Uterus (tissue), 4 donors: Measurements from ENCODE around the gene ELP2. TPM values are rescaled to one million over a fixed set of nuclear protein-coding genes. Genes with fewer than 3 reads are reported as not detected.
"Not testable (repeated sequence)": the region's sequence is repeated elsewhere in the genome, so short reads cannot be mapped to it uniquely, and the experiment has no call there.

ENCODE experiments used
- DNase-seq, 2 donors: peaks; one replicate each; pipeline ENCODE4 v3.0.0-alpha.2; 2019 to 2020
- H3K27ac ChIP-seq, 2 donors: fragments of 200-600 bp; sonication (generic); 1 replicate in 1 of 2; 2 replicates in 1 of 2; pipeline ENCODE4 v1.5.1; 2016 to 2018
- H3K27me3 ChIP-seq, 2 donors: fragments of 200-600 bp; sonication (generic); one replicate each; pipeline ENCODE4 v1.5.1; 2018 to 2019; ENCODE audit warnings: control low read depth in 1 of 2
- H3K36me3 ChIP-seq, 2 donors: fragments of 200-600 bp; sonication (generic); one replicate each; pipeline ENCODE4 v1.5.1; 2019; ENCODE audit warnings: control low read depth in 1 of 2
- H3K4me1 ChIP-seq, 2 donors: fragments of 200-600 bp; sonication (generic); one replicate each; pipeline ENCODE4 v1.5.1; 2018 to 2019; ENCODE audit warnings: control low read depth in 1 of 2
- H3K4me3 ChIP-seq, 2 donors: fragments of 200-600 bp; sonication (generic); 1 replicate in 1 of 2; 2 replicates in 1 of 2; pipeline ENCODE4 v1.5.1; 2018 to 2019; ENCODE audit warnings: mild to moderate bottlenecking in 1 of 2
- H3K9me3 ChIP-seq, 2 donors: fragments of 200-600 bp; sonication (generic); one replicate each; pipeline ENCODE4 v1.5.1; 2019; ENCODE audit warnings: control low read depth in 1 of 2
- POLR2A ChIP-seq, 2 donors: fragments of 450-650 bp; IDR thresholded peaks; one replicate each; pipeline ENCODE4 v1.6.1; 2016; ENCODE audit warnings: antibody characterized with exemption in 2 of 2, mild to moderate bottlenecking in 1 of 2, moderate library complexity in 1 of 2
- intact Hi-C: fragments of 100-400 bp; cut with DNase I; formaldehyde crosslinking; loops from one replicate; pipeline ENCODE4 v1.15.1; 2023; ENCODE audit warnings: low total_unique reads
- total RNA-seq, 4 donors: library from RNA; depleted of rRNA in 3 of 4; stranded (reverse); fragments of >200 nt in 3 of 4; gene quantifications; one replicate each; pipeline versions ENCODE4 v1.1.0 to v1.2.4, GENCODE V29; 2014 to 2023
- TF ChIP-seq, protein P1 (sequence below), 4 experiments: fragments of 200-600 bp in 2 of 4; fragments of 450-650 bp in 2 of 4; sonication (generic) in 2 of 4; IDR thresholded peaks; one replicate each; pipeline ENCODE4 v1.5.1; 2016 to 2019; ENCODE audit warnings: antibody characterized with exemption in 4 of 4, mild to moderate bottlenecking in 2 of 4, moderate library complexity in 1 of 4
- donor health status: DM: yes; HTN: yes; CAD: no.

Gene ELP2
- total RNA-seq, 4 donors from 2014 or later = 73.3 to 152 (median 113) TPM

DNA sequence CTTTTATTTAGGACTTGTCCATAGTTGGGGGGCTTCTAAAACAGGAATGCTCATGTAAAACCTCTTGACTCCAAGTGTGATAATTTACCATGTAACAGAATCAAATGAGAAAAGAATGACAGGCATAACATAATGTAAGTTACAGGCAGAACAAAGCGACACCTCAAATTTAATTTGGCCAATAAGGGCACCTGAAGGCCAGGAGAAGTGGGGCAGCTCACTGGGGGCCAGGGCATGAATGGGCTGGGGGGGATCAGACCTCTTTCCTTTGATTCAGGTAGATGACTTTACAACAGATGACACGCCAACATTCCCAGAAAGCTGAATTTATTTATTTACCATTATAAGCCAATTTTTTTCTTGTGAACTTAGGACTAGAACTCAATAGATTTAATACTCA lies 72.1 kb downstream of the ELP2 start:
- DNase-seq = no peak
- Histone ChIP-seq H3K4me3 (no peak overlapping the region), H3K4me1 (no peaks in the 10 kb centered on the region), H3K36me3 (no peaks in the 10 kb centered on the region), H3K27ac (no peak overlapping the region), H3K27me3 (no peaks in the 10 kb centered on the region), H3K9me3 (no peaks in the 10 kb centered on the region)
- TF ChIP-seq POLR2A (IDR thresholded peaks at IDR 0.05) = no peak
- TF ChIP-seq, protein P1, sequence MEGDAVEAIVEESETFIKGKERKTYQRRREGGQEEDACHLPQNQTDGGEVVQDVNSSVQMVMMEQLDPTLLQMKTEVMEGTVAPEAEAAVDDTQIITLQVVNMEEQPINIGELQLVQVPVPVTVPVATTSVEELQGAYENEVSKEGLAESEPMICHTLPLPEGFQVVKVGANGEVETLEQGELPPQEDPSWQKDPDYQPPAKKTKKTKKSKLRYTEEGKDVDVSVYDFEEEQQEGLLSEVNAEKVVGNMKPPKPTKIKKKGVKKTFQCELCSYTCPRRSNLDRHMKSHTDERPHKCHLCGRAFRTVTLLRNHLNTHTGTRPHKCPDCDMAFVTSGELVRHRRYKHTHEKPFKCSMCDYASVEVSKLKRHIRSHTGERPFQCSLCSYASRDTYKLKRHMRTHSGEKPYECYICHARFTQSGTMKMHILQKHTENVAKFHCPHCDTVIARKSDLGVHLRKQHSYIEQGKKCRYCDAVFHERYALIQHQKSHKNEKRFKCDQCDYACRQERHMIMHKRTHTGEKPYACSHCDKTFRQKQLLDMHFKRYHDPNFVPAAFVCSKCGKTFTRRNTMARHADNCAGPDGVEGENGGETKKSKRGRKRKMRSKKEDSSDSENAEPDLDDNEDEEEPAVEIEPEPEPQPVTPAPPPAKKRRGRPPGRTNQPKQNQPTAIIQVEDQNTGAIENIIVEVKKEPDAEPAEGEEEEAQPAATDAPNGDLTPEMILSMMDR (IDR thresholded peaks at IDR 0.05) = no peak
- intact Hi-C loops = no loop called here

DNA sequence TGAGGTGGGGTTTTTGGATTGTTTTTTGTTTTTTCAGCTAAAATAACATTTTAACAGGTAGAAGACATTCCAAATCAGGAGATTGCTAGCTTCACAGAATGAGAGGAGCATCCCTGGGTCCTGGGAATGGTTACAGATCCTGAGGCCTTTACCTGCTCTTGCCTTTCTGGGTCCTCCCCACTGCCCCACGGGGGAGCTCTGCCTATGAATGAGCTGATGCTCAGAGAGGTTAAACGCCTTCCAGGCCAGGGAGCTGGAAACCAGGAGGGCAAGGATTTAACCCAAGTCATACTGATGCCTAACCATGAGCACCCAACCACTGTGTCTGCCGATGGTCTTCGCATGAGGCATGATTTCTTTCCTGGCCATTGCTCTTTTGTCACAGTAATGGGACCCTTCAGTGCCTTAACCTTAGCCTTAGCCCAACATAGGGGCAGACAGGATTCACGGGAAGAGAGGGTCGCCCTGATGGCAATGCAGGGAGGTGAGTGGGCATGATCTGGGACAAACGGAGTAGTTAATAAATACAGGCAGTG lies 73.7 kb downstream of the ELP2 start:
- no peaks in the 10 kb centered on the region for H3K36me3 ChIP-seq
- TF ChIP-seq POLR2A (IDR thresholded peaks at IDR 0.05) = no peak
- TF ChIP-seq, protein P1 (IDR thresholded peaks at IDR 0.05) = no peak
- H3K27me3 ChIP-seq = no peaks in the 10 kb centered on the region
- no peak overlapping the region for H3K4me3 ChIP-seq
- no peaks in the 10 kb centered on the region for H3K9me3 ChIP-seq
- no peak for DNase-seq
- intact Hi-C loops = no loop called here
- no peaks in the 10 kb centered on the region for H3K4me1 ChIP-seq
- H3K27ac ChIP-seq = no peak overlapping the region

- intact Hi-C loops = no loop called here
- no peak overlapping the region for H3K4me3 ChIP-seq
- TF ChIP-seq, protein P1 (IDR thresholded peaks at IDR 0.05) = no peak
- TF ChIP-seq POLR2A (IDR thresholded peaks at IDR 0.05) = no peak
- no peaks in the 10 kb centered on the region for H3K36me3 ChIP-seq
- no peaks in the 10 kb centered on the region for H3K9me3 ChIP-seq
- H3K27ac ChIP-seq = no peak overlapping the region
- H3K4me1 ChIP-seq = no peaks in the 10 kb centered on the region
- no peaks in the 10 kb centered on the region for H3K27me3 ChIP-seq
- no peak for DNase-seq
Observed at GRCh38 chr18:36205166-36205565, 75.5 kb downstream of the ELP2 start.

- TF ChIP-seq, protein P1 (IDR thresholded peaks at IDR 0.05) = no peak
- TF ChIP-seq POLR2A (IDR thresholded peaks at IDR 0.05) = no peak
- Histone ChIP-seq H3K9me3 (no peaks in the 10 kb centered on the region), H3K4me1 (no peaks in the 10 kb centered on the region), H3K36me3 (no peaks in the 10 kb centered on the region), H3K4me3 (no peak overlapping the region), H3K27ac (no peak overlapping the region), H3K27me3 (no peaks in the 10 kb centered on the region)
- intact Hi-C loops = no loop called here
- no peak for DNase-seq
Observed at GRCh38 chr18:36207303-36207702, 77.6 kb downstream of the ELP2 start.

DNA sequence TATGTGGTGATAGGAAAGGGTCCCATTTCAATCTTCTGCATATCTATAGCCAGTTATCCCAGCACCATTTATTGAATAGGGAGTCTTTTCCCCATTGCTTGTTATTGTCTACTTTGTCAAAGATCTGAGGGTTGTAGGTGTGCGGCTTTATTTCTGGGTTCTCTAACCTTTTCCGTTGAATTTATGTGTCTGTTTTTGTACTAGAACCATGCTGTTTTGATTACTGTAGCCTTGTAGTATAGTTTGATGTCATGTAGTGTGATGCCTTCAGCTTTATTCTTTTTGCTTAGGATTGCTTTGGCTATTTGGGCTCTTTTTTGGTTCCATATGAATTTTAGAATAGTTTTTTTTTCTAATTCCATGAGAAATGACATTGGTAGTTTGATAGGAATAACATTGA lies 78.3 kb downstream of the ELP2 start:
- H3K4me3 ChIP-seq, H3K9me3 ChIP-seq, H3K27me3 ChIP-seq, intact Hi-C loops, H3K36me3 ChIP-seq, DNase-seq, H3K4me1 ChIP-seq, H3K27ac ChIP-seq: not testable (repeated sequence)

- intact Hi-C loops = no loop called here
- Histone ChIP-seq H3K4me1 (no peaks in the 10 kb centered on the region), H3K9me3 (no peaks in the 10 kb centered on the region), H3K27me3 (no peaks in the 10 kb centered on the region), H3K36me3 (no peaks in the 10 kb centered on the region), H3K27ac (no peak overlapping the region), H3K4me3 (no peak overlapping the region)
- TF ChIP-seq, protein P1 (IDR thresholded peaks at IDR 0.05) = no peak
- TF ChIP-seq POLR2A (IDR thresholded peaks at IDR 0.05) = no peak
- DNase-seq = no peak
Observed at GRCh38 chr18:36211612-36212065, 81.9 kb downstream of the ELP2 start.
